LNCaP clone FGC (cell line): ENCODE measurements around the gene ATRNL1.

Source experiments
- DNase-seq: peaks from one replicate; pipeline ENCODE4 v3.0.0-alpha.2; 2011; ENCODE audit warnings: low read depth
- H3K4me3 ChIP-seq: 2 replicates; pipeline ENCODE4 v1.5.1; 2011; ENCODE audit warnings: mild to moderate bottlenecking, low read depth, low read length, control low read depth
- CTCF ChIP-seq: IDR thresholded peaks from 2 replicates; pipeline ENCODE4 v1.5.1; 2012; ENCODE audit warnings: mild to moderate bottlenecking; ENCODE audit not compliant: control insufficient read depth, insufficient read depth; ENCODE audit errors: extremely low read depth

ATRNL1 gene

DNA sequence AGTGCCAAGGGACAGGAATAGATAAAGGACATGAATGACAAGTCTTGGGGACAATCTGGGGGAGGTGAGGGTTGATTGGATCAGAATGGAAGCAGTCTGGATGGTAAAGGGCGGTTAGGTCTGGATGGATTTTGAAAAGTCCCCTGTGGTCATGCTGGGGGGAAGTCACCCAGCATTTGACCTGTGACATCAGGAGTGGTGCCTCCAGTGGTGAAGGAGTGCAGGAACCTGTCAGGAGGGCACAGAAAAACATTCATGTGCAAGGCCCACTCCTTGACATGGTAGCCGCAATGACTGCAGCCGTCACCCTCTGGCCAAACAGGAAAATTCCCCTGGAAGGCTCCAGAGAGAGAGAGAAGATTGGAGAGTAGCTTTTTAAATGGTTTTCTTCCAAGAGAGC is 875.1 kb downstream of the ATRNL1 start:
- no peak for DNase-seq
- TF ChIP-seq CTCF = no peak
- no peak overlapping the region for H3K4me3 ChIP-seq

GRCh38 chr10:115969591-115969990 is 876.4 kb downstream of the ATRNL1 start:
- no peak for TF ChIP-seq CTCF
- no peak for DNase-seq
- no peak overlapping the region for H3K4me3 ChIP-seq

GRCh38 chr10:115971921-115972320 is 878.8 kb downstream of the ATRNL1 start:
- no peak for TF ChIP-seq CTCF
- H3K4me3 ChIP-seq = no peak overlapping the region
- DNase-seq = no peak

DNA sequence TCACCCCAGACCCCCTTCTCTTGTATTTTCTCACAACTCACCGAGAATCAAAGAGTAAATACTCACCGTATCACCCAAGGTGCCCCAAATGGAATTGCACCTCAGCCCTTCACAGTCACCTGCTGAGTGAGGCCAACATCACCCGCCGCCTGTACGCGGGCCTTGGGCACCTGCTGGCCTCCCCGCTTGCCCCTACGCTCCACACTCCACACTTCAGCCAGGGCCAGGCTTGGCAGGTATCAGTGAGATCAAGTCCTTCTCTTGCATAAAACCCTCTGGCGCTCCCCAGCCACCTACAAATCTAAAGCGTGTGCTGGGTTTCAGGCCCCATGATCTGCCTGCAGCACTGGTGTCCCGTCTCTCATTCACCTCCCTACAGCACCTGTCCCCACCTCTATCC is 879.3 kb downstream of the ATRNL1 start:
- no peak overlapping the region for H3K4me3 ChIP-seq
- TF ChIP-seq CTCF = no peak
- no peak for DNase-seq

DNA sequence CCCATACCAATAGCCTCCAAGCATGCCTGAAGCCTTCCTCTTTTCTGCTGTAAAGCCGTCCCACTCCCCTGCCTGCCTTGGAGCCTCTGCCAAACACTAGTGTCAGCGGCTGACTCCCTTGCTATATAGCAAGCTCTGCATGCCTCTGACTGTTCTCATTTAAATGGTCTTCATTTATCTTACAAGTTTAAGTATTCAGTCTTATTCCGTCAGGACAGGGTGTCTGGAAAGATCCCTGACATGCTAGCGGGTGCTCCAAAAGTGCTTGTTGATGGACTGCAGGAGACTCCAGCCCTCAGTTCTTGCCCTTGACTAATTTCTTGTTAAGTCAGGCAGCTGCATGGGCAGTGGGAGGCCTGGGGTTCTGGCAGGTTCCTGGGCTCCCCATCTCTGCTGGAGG is 881.2 kb downstream of the ATRNL1 start:
- DNase-seq = no peak
- TF ChIP-seq CTCF = no peak
- H3K4me3 ChIP-seq = no peak overlapping the region

GRCh38 chr10:115974816-115975430 is 881.8 kb downstream of the ATRNL1 start:
- no peak for TF ChIP-seq CTCF
- DNase-seq = no peak
- no peak overlapping the region for H3K4me3 ChIP-seq

- no peak overlapping the region for H3K4me3 ChIP-seq
- no peak for DNase-seq
- no peak for TF ChIP-seq CTCF
These were observed 882.3 kb downstream of the ATRNL1 start for GRCh38 chr10:115975506-115975905.
